SK-N-SH (cell line): ENCODE results near the gene ST3GAL6. TPM values are rescaled to one million over a fixed set of nuclear protein-coding genes. Genes with fewer than 3 reads are reported as not detected.

ENCODE experiments used
- CTCF ChIA-PET: fragments of 300-600, 350-600 bp; formaldehyde crosslinking; extraction: SDS; loops from one replicate; lab custom pipeline; 2021; lab: Yijun Ruan, JAX
- POLR2A ChIA-PET: fragments of 350-600 bp; sonication (Branson Sonifier 250); formaldehyde crosslinking; extraction: SDS; loops from one replicate; lab custom pipeline; 2020; ENCODE audit warnings: antibody characterized with exemption, inconsistent platforms; lab: Yijun Ruan, JAX
- DNase-seq: peaks from one replicate; pipeline ENCODE4 v3.0.0; 2012
- H2AFZ ChIP-seq: fragments of 200-600 bp; sonication (generic); 2 replicates; pipeline ENCODE4 v1.8.1; 2016; ENCODE audit warnings: antibody characterized with exemption, mild to moderate bottlenecking, low read depth
- H3F3A ChIP-seq: fragments of 200-600 bp; sonication (generic); replicated peaks from 2 replicates; pipeline ENCODE3; 2016; ENCODE audit warnings: antibody characterized with exemption, mild to moderate bottlenecking; ENCODE audit not compliant: insufficient read depth
- H3K27ac ChIP-seq, 2 experiments: fragments of 200-500 bp in 1 of 2; fragments of 200-600 bp in 1 of 2; sonication (Bioruptor generic) in 1 of 2; sonication (generic), shearing (Covaris generic) in 1 of 2; 2 replicates each; pipeline versions ENCODE4 v1.5.1 to v1.6.1; 2014 to 2016; ENCODE audit warnings: low read depth in 2 of 2, inconsistent platforms in 1 of 2, low read length in 1 of 2, mild to moderate bottlenecking in 1 of 2, mixed read lengths in 1 of 2
- H3K27me3 ChIP-seq: fragments of 200-600 bp; sonication (generic), shearing (Covaris generic); 2 replicates; pipeline ENCODE4 v1.6.1; 2016; ENCODE audit warnings: mixed run types; ENCODE audit not compliant: insufficient read depth
- H3K36me3 ChIP-seq, 2 experiments: fragments of 200-500 bp in 1 of 2; fragments of 200-600 bp in 1 of 2; sonication (Bioruptor generic) in 1 of 2; sonication (generic) in 1 of 2; replicated peaks in 1 of 2; 2 replicates each; pipeline versions ENCODE3 to v1.5.1; 2014 to 2016; ENCODE audit warnings: low read length in 1 of 2, mild to moderate bottlenecking in 1 of 2; ENCODE audit not compliant: insufficient read depth in 2 of 2, control insufficient read depth in 1 of 2
- H3K4me1 ChIP-seq, 2 experiments: fragments of 200-500 bp in 1 of 2; fragments of 200-600 bp in 1 of 2; sonication (Bioruptor generic) in 1 of 2; sonication (generic), shearing (Covaris generic) in 1 of 2; 2 replicates each; pipeline versions ENCODE4 v1.5.1 to v1.6.1; 2014 to 2016; ENCODE audit warnings: low read depth in 1 of 2, low read length in 1 of 2, mixed run types in 1 of 2; ENCODE audit not compliant: insufficient read depth in 2 of 2, control insufficient read depth in 1 of 2
- H3K4me2 ChIP-seq: fragments of 200-600 bp; sonication (generic), shearing (Covaris generic); 2 replicates; pipeline ENCODE4 v1.6.1; 2017; ENCODE audit warnings: mixed run types
- H3K4me3 ChIP-seq, 2 experiments: fragments of 200-500 bp in 1 of 2; fragments of 200-600 bp in 1 of 2; sonication (Bioruptor generic) in 1 of 2; sonication (generic), shearing (Covaris generic) in 1 of 2; 2 replicates each; pipeline versions ENCODE4 v1.5.1 to v1.8.1; 2014 to 2016; ENCODE audit warnings: low read depth in 2 of 2, inconsistent platforms in 1 of 2, low read length in 1 of 2, mild to moderate bottlenecking in 1 of 2, mixed read lengths in 1 of 2, moderate library complexity in 1 of 2
- H3K79me2 ChIP-seq: fragments of 200-600 bp; sonication (generic); 2 replicates; pipeline ENCODE4 v1.8.1; 2017; ENCODE audit warnings: mild to moderate bottlenecking; ENCODE audit not compliant: insufficient read depth
- H3K9ac ChIP-seq: fragments of 200-600 bp; sonication (generic); 2 replicates; pipeline ENCODE4 v1.6.1; 2017; ENCODE audit warnings: mixed run types
- H3K9me2 ChIP-seq: fragments of 200-600 bp; sonication (generic); 2 replicates; pipeline ENCODE4 v1.6.1; 2017; ENCODE audit warnings: mixed run types
- H3K9me3 ChIP-seq: fragments of 200-600 bp; sonication (generic); 2 replicates; pipeline ENCODE4 v1.6.1; 2017; ENCODE audit warnings: mixed run types, mild to moderate bottlenecking, moderate library complexity
- H4K20me1 ChIP-seq: fragments of 200-600 bp; sonication (generic); 2 replicates; pipeline ENCODE4 v1.6.1; 2017; ENCODE audit warnings: mild to moderate bottlenecking, mixed run types; ENCODE audit not compliant: insufficient read depth
- EP300 ChIP-seq, 2 experiments: IDR thresholded peaks; 2 replicates each; pipeline versions ENCODE4 v1.4.0 to v1.6.1; 2012; ENCODE audit warnings: borderline replicate concordance in 1 of 2, low read depth in 1 of 2, low read length in 1 of 2
- FOXJ3 ChIP-seq: sonication (generic); formaldehyde crosslinking; IDR thresholded peaks from 2 replicates; pipeline ENCODE4 v1.5.1; 2020; ENCODE audit warnings: mild to moderate bottlenecking, missing genetic modification reagents
- GATA2 ChIP-seq: sonication (generic); formaldehyde crosslinking; IDR thresholded peaks from 2 replicates; pipeline ENCODE4 v1.5.0; 2020; ENCODE audit warnings: mild to moderate bottlenecking, missing genetic modification reagents
- MEF2A ChIP-seq: IDR thresholded peaks from 2 replicates; pipeline ENCODE4 v1.4.0; 2012; ENCODE audit warnings: low read depth, borderline replicate concordance
- MXI1 ChIP-seq: IDR thresholded peaks from 2 replicates; pipeline ENCODE4 v1.6.1; 2012; ENCODE audit warnings: mild to moderate bottlenecking, low read depth, low read length, improper control_type of control experiment
- NFIC ChIP-seq: IDR thresholded peaks from 2 replicates; pipeline ENCODE4 v1.4.0; 2012; ENCODE audit warnings: borderline replicate concordance
- NRF1 ChIP-seq: IDR thresholded peaks from 2 replicates; pipeline ENCODE4 v1.6.1; 2012; ENCODE audit warnings: low read depth, mild to moderate bottlenecking, low read length
- RAD21 ChIP-seq: IDR thresholded peaks from 2 replicates; pipeline ENCODE4 v1.6.1; 2012; ENCODE audit warnings: mild to moderate bottlenecking, low read length
- RCOR1 ChIP-seq: fragments of 150-350 bp; IDR thresholded peaks from 2 replicates; pipeline ENCODE4 v1.6.1; 2017; ENCODE audit warnings: antibody characterized with exemption, low read length
- RFX5 ChIP-seq: IDR thresholded peaks from 2 replicates; pipeline ENCODE4 v1.6.1; 2012; ENCODE audit warnings: mild to moderate bottlenecking, improper control_type of control experiment, low read length
- RXRA ChIP-seq: IDR thresholded peaks from 2 replicates; pipeline ENCODE4 v1.4.0; 2012; ENCODE audit warnings: low read depth, mild to moderate bottlenecking, borderline replicate concordance
- ZBTB33 ChIP-seq: IDR thresholded peaks from 2 replicates; pipeline ENCODE4 v1.4.0; 2012; ENCODE audit warnings: low read depth, borderline replicate concordance
- WGBS: methylation state at CpG from one replicate; pipeline ENCODE4 v1.1.6; 2017; ENCODE audit warnings: low lambda C conversion rate; 5-methylcytosine and 5-hydroxymethylcytosine counted together
- polyA plus RNA-seq, 3 experiments: library from polyadenylated mRNA; depleted of rRNA; stranded (reverse); fragments of >200 nt; gene quantifications; 2 replicates each; pipeline ENCODE4 v1.2.3, GENCODE V29; 2012
- TF ChIP-seq, protein P1 (sequence below): fragments of 150-350 bp; IDR thresholded peaks from 2 replicates; pipeline ENCODE4 v1.6.1; 2017; ENCODE audit warnings: antibody characterized with exemption, low read length, low read depth, borderline replicate concordance
- TF ChIP-seq, protein P2 (sequence below): IDR thresholded peaks from 2 replicates; pipeline ENCODE4 v1.4.0; 2012; ENCODE audit warnings: low read depth, borderline replicate concordance

The ST3GAL6 gene
- polyA plus RNA-seq, 1 of the 3 experiments (the other 2 are of a cell fraction) = 16.3 TPM

- Histone ChIP-seq H3K36me3 (peaks cover 8 to 47% of the 10 kb centered on the region in 2 experiments), H3F3A (peaks cover 33% of the 10 kb centered on the region), H4K20me1 (no peaks in the 10 kb centered on the region), H3K27ac (peak overlapping the region; percentile 60 to 84), H3K4me3 (no peak overlapping the region), H3K4me2 (peak overlapping the region; percentile 38; the same call in 1 of the 2 replicates), H3K9me2 (no peaks in the 10 kb centered on the region), H3K9me3 (no peaks in the 10 kb centered on the region), H3K9ac (no peak overlapping the region), H3K4me1 (peaks cover 0 to 39% of the 10 kb centered on the region in 2 experiments), H3K79me2 (no peaks in the 10 kb centered on the region), H3K27me3 (no peaks in the 10 kb centered on the region), H2AFZ (no peak overlapping the region)
- POLR2A ChIA-PET = no interaction called here
- TF ChIP-seq RCOR1 = no peak
- no peak for TF ChIP-seq NFIC
- TF ChIP-seq MEF2A = no peak
- TF ChIP-seq, protein P1, sequence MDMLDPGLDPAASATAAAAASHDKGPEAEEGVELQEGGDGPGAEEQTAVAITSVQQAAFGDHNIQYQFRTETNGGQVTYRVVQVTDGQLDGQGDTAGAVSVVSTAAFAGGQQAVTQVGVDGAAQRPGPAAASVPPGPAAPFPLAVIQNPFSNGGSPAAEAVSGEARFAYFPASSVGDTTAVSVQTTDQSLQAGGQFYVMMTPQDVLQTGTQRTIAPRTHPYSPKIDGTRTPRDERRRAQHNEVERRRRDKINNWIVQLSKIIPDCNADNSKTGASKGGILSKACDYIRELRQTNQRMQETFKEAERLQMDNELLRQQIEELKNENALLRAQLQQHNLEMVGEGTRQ = no peak
- TF ChIP-seq MXI1 = no peak
- TF ChIP-seq FOXJ3 (CRISPR knock-in tag) = no peak
- TF ChIP-seq GATA2 = no peak
- TF ChIP-seq, protein P2, sequence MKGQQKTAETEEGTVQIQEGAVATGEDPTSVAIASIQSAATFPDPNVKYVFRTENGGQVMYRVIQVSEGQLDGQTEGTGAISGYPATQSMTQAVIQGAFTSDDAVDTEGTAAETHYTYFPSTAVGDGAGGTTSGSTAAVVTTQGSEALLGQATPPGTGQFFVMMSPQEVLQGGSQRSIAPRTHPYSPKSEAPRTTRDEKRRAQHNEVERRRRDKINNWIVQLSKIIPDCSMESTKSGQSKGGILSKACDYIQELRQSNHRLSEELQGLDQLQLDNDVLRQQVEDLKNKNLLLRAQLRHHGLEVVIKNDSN = no peak
- no peak for TF ChIP-seq RFX5
- TF ChIP-seq RXRA = no peak
- no peak for TF ChIP-seq NRF1
- TF ChIP-seq ZBTB33 = no peak
- TF ChIP-seq EP300 (IDR thresholded peaks at IDR 0.05; ENCODE audit: borderline replicate concordance in 1 of 2, low read depth in 1 of 2, low read length in 1 of 2) = no peak
- DNase-seq = no peak
- CTCF ChIA-PET = interaction anchor here (1.0 to 1.4 kb wide), 3 partner anchors 18 to 177 kb away, joined by 3 to 8 read pairs (median 3); no protein-coding TSS in a partner anchor
- WGBS = 92% methylated on average over 2 of the region's 2 CpGs
Observed at GRCh38 chr3:98777286-98777685, 14.1 kb downstream of the ST3GAL6 start.

DNA sequence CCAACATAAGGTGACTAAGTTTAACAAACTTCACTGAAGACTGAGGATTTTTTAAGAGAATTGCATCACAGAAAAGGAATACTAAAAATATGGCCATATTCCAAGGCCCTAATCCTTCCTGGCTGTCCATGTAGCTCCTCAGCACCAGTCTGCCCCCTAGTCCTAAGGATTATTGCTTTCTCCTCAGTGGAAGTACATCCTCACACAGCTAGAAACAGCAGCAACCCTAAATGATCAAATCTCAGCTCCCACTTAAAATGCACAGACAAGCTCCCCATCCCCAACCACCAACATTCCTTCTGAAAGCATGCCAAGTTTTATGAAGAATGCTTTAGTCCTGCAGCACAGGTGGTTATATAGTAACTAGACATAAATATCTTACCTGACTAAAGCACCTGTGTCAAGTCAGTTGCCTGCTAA is 14.7 kb downstream of the ST3GAL6 start:
- Histone ChIP-seq H3K27me3 (no peaks in the 10 kb centered on the region), H3K36me3 (peaks cover 8 to 47% of the 10 kb centered on the region in 2 experiments), H3K4me1 (peaks cover 0 to 39% of the 10 kb centered on the region in 2 experiments), H3F3A (peaks cover 33% of the 10 kb centered on the region), H3K79me2 (no peaks in the 10 kb centered on the region), H4K20me1 (no peaks in the 10 kb centered on the region), H3K4me2 (peak overlapping the region; percentile 38; the same call in 1 of the 2 replicates), H3K4me3 (no peak overlapping the region), H3K9me2 (no peaks in the 10 kb centered on the region), H3K9me3 (no peaks in the 10 kb centered on the region), H2AFZ (no peak overlapping the region), H3K9ac (peak overlapping the region; percentile 2; the same call in 1 of the 2 replicates), H3K27ac (peak overlapping the region; percentile 60 to 84)
- CTCF ChIA-PET = interaction anchor here (1.0 to 1.4 kb wide), 3 partner anchors 17 to 177 kb away, joined by 3 to 8 read pairs (median 3); no protein-coding TSS in a partner anchor
- DNase-seq = no peak
- POLR2A ChIA-PET = no interaction called here
- peak; percentile 56 for TF ChIP-seq NFIC
- TF ChIP-seq RCOR1 = no peak
- 0 out of 2 replicates have a peak, but pooled peaks have one; percentile 13 for TF ChIP-seq RAD21
